Inflammatory macrophage treated with lipopolysaccharide for 4 hours (primary cell): ENCODE results near the gene SCD5.

Source experiments
- DNase-seq: peaks from one replicate; pipeline ENCODE4 v3.0.0-alpha.2; 2020

SCD5 gene

GRCh38 chr4:82758701-82759685 is 39.6 kb downstream of the SCD5 start:
- no peak for DNase-seq

DNA sequence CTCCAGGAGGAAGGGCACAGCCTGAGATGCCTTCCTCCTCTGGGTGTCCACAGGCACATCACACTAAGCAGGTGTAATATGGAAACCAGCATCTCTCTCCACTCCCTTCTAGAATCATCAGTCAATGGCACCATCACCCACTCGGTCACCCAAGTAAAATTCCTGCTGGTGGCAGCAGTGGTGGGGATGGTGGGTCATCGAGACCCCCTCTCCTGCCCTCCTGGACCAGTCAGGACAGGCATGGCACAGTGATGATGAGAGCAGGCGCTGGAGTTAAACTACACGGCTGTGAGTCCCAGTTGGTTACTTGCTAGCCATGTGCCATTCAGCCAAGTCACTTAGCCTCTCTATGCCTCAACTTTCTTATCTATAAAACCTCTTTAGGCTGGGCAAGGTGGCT is 42.5 kb downstream of the SCD5 start:
- DNase-seq: no peak

DNA sequence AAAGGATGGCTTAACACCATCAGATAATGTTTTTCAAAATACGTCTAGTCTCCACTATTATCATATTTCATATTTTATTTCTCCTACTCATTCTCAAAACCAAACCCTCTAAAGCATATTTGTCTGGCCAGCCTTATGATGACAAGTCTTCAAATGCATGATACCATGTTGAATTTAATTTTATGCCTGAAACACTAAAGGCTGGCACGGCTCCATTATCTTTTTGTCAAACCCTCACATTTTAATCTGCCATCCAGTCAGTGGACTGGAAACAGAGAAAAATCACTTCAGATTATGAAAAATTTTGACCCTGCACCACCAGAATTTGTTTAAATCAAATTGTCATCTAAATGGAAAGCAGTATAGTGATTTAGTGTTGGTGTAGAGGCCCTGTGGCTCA is 42.9 kb downstream of the SCD5 start:
- DNase-seq: no peak

- no peak for DNase-seq
Observed at GRCh38 chr4:82754513-82755165, 44.0 kb downstream of the SCD5 start.

GRCh38 chr4:82753725-82754410 is 44.7 kb downstream of the SCD5 start:
- DNase-seq: no peak

GRCh38 chr4:82753238-82753637 is 45.4 kb downstream of the SCD5 start:
- DNase-seq: no peak

DNA sequence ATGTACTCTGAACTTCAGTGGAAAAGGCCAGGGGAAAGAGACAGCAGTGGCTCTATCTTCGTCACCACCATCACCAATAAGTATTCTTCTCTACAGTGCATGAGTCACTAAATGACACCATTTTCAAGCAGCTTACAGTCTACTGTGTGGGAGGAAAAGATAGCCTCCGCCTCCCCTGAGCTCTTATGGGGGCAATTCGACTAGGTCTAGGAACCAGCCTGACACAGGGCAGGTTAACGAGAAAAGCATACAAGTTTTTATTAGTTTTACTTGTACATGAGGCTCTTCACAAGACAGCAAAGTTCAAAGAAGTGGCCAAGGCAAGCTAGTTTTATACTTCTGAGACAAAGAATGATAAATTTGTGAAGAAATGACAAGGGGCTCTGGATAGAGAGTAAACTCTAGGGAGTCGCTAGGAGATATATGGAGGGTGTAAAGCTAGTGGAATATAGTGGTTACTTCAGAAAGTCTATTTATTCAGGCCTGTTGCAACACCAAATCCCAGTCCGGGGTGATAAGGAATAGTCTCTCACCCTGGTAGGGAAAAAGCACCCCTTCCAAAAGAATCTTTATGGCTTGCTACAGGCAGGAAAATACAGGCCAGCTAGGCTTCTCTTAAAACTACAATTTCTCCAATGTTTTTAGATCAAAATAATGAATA is 49.7 kb downstream of the SCD5 start:
- no peak for DNase-seq

DNA sequence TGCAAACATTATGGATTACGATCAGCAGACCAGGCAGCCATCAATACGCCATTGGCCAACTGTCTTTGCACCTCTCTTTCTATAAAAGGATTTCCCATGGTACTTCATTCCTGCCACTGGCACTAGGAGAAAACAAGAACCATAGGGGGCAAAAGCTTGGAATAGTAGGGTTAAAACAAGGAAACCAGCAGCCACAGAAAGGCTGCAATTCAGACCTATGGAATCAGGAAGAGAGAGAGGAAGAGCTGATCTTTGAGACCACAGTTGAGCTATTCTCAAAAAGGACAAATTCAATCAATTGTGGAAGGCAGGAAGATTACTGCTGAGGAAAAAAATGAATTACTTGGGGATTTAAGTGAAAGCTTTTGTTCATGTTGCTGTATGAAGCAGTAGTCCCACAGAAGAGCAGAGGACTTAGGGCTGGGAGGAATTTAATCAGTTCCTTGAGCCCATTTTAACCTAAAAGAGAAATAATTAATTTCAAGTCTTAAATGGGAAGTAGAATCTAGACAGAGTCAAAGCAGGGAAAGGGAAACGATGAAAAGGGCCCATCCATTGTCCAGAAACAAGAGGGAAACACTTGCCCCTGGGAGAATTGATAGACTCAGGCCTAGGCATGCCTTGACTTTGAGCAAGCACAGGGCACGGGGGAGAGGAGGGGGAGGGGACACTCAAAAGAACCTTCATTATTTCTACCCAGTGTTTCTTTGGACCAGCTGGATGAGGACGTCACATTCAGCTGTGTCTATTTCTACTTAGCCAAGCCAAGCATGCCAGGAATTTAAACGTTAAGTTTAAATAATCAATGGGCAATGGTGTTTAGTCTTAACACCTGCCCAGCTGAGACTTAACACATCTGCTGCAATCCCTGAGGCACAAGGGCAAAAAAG is 50.7 kb downstream of the SCD5 start:
- DNase-seq: no peak

DNA sequence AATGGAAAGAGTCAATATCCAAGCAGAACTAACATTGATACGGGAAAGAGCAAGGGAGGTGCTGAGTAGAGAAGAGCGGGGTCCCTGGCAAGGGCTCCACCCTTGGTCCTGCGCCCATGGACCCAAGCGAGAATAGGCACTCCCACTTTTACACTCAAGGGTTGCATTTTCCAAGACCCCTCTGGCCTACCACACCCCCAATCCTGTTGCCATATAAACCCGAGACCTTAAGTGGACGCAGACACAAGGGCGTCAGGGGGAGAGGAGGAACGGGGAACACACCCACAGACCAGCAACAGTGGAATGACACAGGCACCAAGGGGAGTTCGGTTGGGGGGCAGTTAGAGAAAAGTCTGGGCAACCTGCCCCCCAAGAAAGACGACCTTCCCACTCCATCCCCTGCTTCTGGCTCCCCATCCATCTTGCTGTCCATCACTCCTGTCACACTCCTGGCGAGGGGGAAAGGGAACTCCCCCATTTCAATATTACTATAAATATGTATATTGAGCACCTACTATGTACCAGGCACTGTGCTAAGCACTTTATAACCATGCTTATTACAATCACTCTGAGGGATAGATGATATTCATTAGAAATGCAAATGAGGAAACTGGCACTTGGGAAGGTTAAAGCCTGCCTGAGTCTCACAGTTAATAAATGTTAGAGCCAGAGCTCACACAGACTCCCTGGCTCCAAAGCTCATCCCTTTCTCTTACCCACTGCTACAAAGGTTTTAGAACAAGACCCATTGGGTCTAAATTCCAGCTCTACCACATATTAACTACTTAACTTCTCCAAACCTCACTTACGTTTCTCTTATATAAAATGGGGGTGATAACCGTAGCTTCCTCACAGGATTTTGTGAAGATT is 51.7 kb downstream of the SCD5 start:
- DNase-seq: no peak

- no peak for DNase-seq
Observed at GRCh38 chr4:82745173-82745842, 53.3 kb downstream of the SCD5 start.

- DNase-seq: no peak
Observed at GRCh38 chr4:82744284-82744968, 54.2 kb downstream of the SCD5 start.

DNA sequence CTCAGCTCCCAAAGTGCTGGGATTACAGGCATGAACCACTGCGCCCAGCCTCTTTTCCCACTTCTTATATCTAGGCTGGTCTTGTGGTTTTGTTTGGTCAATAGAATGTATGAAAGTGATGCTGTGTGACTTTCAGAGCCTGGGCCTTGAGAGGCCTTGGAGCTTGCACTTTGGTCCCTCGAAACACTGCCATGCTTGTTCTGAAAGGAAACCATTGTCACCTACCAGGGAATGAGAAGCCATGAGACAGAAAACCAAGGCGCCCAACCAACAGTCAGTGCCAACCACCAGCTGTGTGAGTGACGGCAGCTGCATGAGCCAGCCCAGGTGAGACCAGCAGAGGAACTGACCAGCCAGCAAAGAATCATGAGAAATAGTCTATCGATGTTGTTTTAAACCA is 57.4 kb downstream of the SCD5 start:
- no peak for DNase-seq

GRCh38 chr4:82739287-82740190 is 59.1 kb downstream of the SCD5 start:
- peak; percentile 75 for DNase-seq

DNA sequence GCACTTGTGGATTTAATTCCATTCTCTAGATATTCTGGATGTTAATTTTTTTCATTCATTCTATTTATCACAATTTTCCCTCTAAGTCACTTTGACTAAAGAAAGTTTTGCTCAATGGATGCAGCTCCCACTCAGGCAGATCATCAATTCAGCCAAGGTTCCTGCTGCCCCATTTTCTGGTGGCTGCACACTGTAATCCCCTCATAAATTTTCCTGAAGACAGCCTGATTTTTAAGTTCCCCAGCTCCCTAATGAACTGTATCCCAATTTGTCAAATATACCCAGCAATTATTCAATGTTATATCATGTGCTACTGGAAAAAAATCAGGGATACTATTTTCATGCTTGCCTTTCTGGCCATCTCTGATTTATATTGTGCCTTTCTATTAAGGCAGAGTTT is 61.2 kb downstream of the SCD5 start:
- no peak for DNase-seq

DNA sequence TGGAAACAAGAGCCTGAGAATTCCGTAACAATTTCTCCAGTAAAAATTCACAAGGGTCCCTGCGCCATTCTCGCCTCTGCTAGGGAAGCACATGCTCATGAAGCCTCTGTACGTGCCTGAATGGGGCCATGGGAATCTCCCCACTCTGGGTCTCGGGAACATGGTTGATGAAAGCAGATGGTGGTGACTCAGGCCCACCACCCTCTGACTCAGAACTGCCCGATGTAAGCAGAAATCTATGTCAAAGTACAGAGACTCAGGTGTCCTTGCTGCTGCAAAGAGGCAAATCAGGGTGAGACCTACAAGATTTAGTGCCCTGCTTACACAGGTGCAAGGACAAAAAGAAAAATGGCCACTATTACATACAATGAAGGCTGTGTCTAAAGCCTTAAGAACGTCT is 65.0 kb downstream of the SCD5 start:
- DNase-seq: peak; percentile 10

GRCh38 chr4:82728301-82728700 is 70.3 kb downstream of the SCD5 start:
- peak; percentile 43 for DNase-seq

DNA sequence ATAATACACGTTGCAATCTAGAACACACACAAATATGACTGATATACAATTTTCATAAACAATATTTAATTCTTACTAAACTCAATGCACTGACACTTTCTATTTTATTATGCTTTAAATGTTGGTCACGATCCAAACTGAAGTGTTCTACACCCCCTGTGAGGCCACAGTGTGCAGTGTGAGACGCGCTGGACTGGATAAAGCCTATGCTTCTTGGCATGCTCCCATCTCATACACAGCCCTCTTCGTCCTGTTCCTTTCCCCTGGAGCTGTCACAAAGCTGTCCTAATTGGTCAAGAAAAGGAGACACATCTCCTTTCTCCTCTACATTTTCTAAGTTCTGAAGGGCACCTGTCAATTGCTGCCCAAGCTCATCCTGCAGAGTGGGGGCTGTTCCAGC is 72.0 kb downstream of the SCD5 start:
- DNase-seq: no peak

DNA sequence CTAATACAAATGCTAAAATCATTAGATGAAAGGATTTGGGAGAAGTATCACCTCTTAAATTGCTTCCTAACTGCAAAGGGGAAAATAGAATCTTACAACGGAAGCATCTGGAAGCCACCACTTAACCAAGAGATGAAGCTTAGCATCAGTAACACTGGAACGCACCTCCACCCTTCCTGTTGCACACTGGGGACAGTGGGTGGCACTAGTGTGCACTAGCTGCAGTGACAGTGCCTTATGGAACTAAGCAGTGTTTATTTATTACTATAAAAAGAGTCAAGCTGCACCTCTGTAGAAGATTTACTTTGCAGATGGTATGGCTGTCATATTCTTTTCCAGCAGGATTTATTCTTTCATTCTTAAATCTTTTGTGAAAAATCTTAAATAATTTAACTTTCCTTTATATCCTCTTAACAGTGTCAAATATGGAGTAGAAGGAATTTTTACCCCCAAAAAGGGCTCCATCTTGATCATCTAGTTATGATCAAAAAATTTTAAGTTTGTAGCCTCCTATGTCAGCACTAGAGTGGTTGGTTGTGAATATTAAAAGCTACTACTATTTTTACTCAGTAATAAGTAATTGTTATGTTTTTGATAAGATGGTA is 76.7 kb downstream of the SCD5 start:
- DNase-seq: peak; percentile 14
